ENCODE results near the gene PCSK4.
A peak's percentile ranks its signal among the peaks of the same experiment; 100 is the strongest.

The PCSK4 gene

GRCh38 chr19:1438035-1438932 is 51.9 kb downstream of the PCSK4 start, which contains the start of gene RPS15:
Gene RPS15, plus strand, starts transcription at chr19:1438396. Its CDS starts 30 bp downstream, at chr19:1438426.
- DNase-seq (ENCODE audit: low spot score): peak; percentile 96

DNA sequence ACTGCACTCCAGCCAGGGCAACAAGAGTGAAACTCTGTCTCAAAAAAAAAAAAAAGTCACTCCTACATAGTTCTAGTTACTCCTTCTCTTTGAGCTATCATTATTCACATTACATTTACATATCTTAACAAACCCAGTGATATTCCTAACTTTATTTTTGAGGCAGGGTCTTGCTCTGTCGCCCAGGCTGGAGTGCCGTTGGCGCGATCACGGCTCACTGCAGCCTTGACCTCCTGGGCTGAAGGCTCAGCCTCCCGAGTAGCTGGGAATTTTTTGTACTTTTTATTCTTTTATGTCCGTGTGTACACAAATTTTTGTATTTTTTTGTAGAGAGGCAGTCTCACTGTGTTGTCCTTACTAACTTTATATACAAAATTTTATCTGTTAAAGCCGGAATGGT is 52.5 kb downstream of the PCSK4 start:
- no peak for DNase-seq (ENCODE audit: low spot score)

DNA sequence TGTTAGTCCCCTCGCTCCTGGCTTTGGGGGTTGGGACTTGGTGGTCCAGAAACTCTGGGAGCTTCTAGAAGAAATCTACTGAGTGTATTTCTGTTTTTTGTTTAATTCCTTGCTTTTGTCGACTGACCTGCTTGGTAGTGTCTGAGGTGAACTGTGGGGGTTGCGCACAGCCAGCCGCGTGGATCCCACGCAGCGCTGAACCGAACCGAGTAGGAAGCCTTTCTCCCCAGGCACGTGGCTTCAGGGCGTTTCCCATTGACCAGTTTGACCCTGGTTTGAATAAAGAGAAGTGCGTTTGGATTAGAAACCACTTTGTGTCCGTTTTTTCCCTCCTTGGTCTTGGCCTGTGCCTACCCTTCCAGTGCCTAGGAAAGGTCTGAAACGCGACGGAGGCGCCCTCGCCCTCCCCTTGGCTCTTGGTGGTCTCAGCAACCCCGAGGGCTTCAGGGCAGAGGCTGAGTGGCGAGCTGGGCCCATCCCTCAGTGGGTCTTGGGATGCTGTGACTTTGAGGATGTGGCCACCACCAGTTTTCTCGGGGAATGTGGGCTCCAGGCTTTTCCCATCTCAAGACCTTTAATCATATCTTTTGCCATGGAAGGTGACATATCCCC is 54.7 kb downstream of the PCSK4 start:
- DNase-seq (ENCODE audit: low spot score): no peak

DNA sequence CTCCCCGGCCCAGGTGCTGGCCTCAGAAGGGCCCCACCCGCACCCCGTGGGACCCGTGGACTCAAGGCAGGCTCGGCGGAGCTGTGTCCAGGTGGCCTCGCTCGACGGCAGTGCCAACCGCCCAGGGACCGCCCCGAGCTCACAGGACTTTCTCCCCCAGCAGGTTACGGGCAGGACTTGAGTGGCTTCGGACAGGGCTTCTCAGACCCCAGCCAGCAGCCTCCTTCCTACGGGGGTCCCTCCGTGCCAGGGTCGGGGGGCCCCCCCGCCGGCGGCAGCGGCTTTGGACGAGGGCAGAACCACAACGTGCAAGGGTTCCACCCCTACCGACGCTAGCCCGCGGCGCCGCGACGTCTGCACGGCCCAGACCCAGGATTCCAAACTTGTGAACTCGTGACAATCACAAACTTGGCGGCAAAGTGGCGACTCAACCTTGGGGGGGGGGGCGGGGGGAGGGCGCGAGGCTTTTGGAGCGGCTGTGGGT is 55.5 kb downstream of the PCSK4 start:
- no peak for DNase-seq (ENCODE audit: low spot score)

DNA sequence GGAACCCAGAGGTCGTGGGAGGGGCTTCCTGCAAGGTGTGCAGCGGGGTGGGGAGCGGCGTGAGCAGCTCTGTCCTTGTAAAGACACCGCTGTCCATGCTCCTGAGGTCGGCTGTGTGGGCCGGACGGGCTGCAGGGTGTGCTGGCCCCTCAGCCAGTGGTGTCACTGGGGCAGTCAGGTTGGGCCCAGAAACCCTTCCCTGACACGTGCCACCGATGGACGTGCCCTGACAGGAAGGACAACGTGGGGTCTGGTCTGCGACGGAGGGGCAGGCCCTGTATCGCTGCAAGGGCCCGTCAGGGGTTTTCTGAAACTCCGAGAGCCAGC is 56.1 kb downstream of the PCSK4 start:
- DNase-seq (ENCODE audit: low spot score): no peak

GRCh38 chr19:1433119-1434039 is 56.8 kb downstream of the PCSK4 start:
- DNase-seq (ENCODE audit: low spot score): no peak

DNA sequence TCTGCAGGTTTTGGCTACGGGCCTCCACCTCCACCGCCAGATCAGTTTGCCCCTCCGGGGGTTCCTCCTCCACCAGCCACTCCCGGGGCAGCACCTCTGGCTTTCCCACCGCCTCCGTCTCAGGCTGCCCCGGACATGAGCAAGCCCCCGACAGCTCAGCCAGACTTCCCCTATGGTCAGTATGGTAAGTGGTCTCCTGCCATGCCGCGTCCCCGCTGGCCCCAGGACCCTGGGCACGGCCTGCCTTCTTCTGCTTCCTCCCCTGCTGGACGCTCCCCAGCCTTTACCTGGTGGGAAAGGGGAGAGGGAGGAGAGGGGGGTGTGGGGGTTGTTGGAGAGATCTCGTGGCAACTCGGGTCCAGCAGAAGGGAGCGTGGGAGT is 57.7 kb downstream of the PCSK4 start:
- no peak for DNase-seq (ENCODE audit: low spot score)

- DNase-seq (ENCODE audit: low spot score): no peak
Measured at GRCh38 chr19:1431759-1432506, 58.2 kb downstream of the PCSK4 start.

All from CD4-positive, alpha-beta T cell treated with Interleukin-2 at 100 ng/mL for 4 hours (primary cell).